HepG2 (cell line): ENCODE measurements around the gene SAP25. TPM values are rescaled to one million over a fixed set of nuclear protein-coding genes. Genes with fewer than 3 reads are reported as not detected.

Experiments used
- ETV5 ChIP-seq: IDR thresholded peaks from 2 replicates; pipeline ENCODE4 v1.6.1; 2018; ENCODE audit warnings: missing biosample characterization, missing genetic modification reagents, inconsistent platforms, borderline replicate concordance
- GPN1 ChIP-seq: sonication (generic); formaldehyde crosslinking; IDR thresholded peaks from 2 replicates; pipeline ENCODE4 v1.5.1; 2020; ENCODE audit warnings: missing genetic modification reagents, borderline replicate concordance
- LCORL ChIP-seq, 2 experiments: fragments of 450-650 bp in 1 of 2; sonication (generic) in 1 of 2; formaldehyde crosslinking in 1 of 2; IDR thresholded peaks; 2 replicates each; pipeline versions ENCODE4 v1.5.0 to v1.6.1; 2017 to 2020; ENCODE audit warnings: antibody characterized with exemption in 1 of 2, missing genetic modification reagents in 1 of 2
- RAD21 ChIP-seq: fragments of 450-650 bp; formaldehyde crosslinking; IDR thresholded peaks from 2 replicates; pipeline ENCODE4 v1.5.0; 2020; ENCODE audit warnings: mild to moderate bottlenecking
- SALL1 ChIP-seq: sonication (generic); formaldehyde crosslinking; IDR thresholded peaks from 2 replicates; pipeline ENCODE4 v1.8.0; 2022; ENCODE audit warnings: mild to moderate bottlenecking, missing genetic modification reagents
- SIN3A ChIP-seq: IDR thresholded peaks from 2 replicates; pipeline ENCODE4 v1.6.1; 2011; ENCODE audit warnings: low read depth, mild to moderate bottlenecking, control low read depth, low read length, borderline replicate concordance
- STAG1 ChIP-seq: sonication (generic); formaldehyde crosslinking; IDR thresholded peaks from 2 replicates; pipeline ENCODE4 v1.4.0; 2020; ENCODE audit warnings: missing genetic modification reagents
- STAT5B ChIP-seq: sonication (generic); formaldehyde crosslinking; IDR thresholded peaks from 2 replicates; pipeline ENCODE4 v1.4.0; 2020; ENCODE audit warnings: missing genetic modification reagents
- UBTF ChIP-seq: sonication (generic); formaldehyde crosslinking; IDR thresholded peaks from 2 replicates; pipeline ENCODE4 v1.4.0; 2020; ENCODE audit warnings: mild to moderate bottlenecking, missing genetic modification reagents
- ZNF292 ChIP-seq: sonication (generic); formaldehyde crosslinking; IDR thresholded peaks from 2 replicates; pipeline ENCODE4 v1.8.1; 2022; ENCODE audit warnings: mild to moderate bottlenecking, low read depth, missing genetic modification reagents, borderline replicate concordance
- ZNF383 ChIP-seq: sonication (generic); formaldehyde crosslinking; IDR thresholded peaks from 2 replicates; pipeline ENCODE4 v1.4.0; 2020; ENCODE audit warnings: missing genetic modification reagents, mild to moderate bottlenecking, borderline replicate concordance
- ZNF501 ChIP-seq: sonication (generic); formaldehyde crosslinking; IDR thresholded peaks from 2 replicates; pipeline ENCODE4 v1.5.1; 2020; ENCODE audit warnings: mild to moderate bottlenecking, moderate library complexity, missing genetic modification reagents
- ZNF687 ChIP-seq: sonication (generic); formaldehyde crosslinking; IDR thresholded peaks from 2 replicates; pipeline ENCODE4 v1.5.1; 2020; ENCODE audit warnings: mild to moderate bottlenecking, missing genetic modification reagents, moderate library complexity
- ZNF737 ChIP-seq: sonication (generic); formaldehyde crosslinking; IDR thresholded peaks from 2 replicates; pipeline ENCODE4 v1.5.0; 2020; ENCODE audit warnings: missing genetic modification reagents, mild to moderate bottlenecking, borderline replicate concordance
- polyA plus RNA-seq, 8 experiments: library from polyadenylated mRNA; depleted of rRNA in 3 of 8; stranded (reverse) in 7 of 8; unstranded in 1 of 8; fragments of >200 nt; fragmentation: Illumina TruSeq in 4 of 8; extraction: Trizol in 4 of 8; gene quantifications; 2 replicates each; pipeline versions ENCODE4 v1.2.1 to v1.2.3, GENCODE V29; 2011 to 2016; ENCODE audit warnings: low read depth in 4 of 8, missing spikeins in 1 of 8, mixed read lengths in 1 of 8; ENCODE audit not compliant: insufficient read depth in 1 of 8
- total RNA-seq, 5 experiments: library from RNA; depleted of rRNA; stranded (reverse); fragments of >200 nt; fragmentation: Illumina TruSeq; extraction: Trizol; gene quantifications; 2 replicates each; pipeline ENCODE4 v1.2.3, GENCODE V29; 2016; ENCODE audit warnings: low read depth in 1 of 5
- TF ChIP-seq, protein P1 (sequence below): sonication (generic); formaldehyde crosslinking; IDR thresholded peaks from 2 replicates; pipeline ENCODE4 v1.9.0; 2022; ENCODE audit warnings: missing genetic modification reagents, mild to moderate bottlenecking, borderline replicate concordance
- TF ChIP-seq, protein P2 (sequence below): sonication (generic); formaldehyde crosslinking; IDR thresholded peaks from 2 replicates; pipeline ENCODE4 v1.4.0; 2020; ENCODE audit warnings: missing genetic modification reagents, mild to moderate bottlenecking, borderline replicate concordance

Gene SAP25
- total and polyA plus RNA-seq, 2 of the 13 experiments (the other 11 are each of a cell fraction or from before 2014, with no cell fraction given): 0.15 to 0.20 TPM

DNA sequence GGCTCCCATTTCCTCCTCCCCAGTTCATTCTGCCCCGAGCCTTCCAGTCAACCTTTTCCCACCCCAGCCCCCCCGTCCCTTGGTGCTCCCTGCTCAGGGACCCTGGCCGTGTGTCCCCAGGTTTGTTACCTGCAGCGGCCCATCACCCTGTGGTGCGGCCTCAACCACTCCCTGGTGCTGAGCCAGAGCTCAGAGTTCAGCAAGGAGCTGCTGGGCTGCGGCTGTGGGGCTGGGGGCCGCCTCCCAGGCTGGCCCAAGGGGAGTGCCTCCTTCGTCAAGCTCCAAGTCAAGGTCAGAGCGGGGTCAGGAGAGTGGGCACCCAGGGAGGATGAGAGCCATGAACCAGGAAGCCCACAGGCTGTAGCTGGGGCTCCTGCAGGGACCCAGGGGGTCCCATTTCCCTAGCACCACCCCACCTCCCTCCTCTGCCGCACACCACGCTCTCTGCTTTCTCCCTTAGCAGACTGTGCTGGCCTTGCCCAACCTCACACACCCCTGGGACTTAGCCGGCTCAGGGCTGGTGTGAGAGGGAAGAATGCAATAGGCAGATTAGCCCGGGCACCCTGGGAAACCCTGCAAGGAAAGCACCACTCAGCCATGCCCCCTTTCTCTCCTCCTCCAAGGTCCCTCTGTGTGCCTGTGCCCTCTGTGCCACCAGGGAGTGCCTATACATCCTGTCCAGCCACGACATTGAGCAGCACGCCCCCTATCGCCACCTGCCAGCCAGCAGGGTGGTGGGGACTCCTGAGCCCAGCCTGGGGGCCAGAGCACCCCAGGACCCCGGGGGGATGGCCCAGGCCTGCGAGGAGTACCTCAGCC, 26.4 kb upstream of the SAP25 start (continued):
- TF ChIP-seq, protein P1, sequence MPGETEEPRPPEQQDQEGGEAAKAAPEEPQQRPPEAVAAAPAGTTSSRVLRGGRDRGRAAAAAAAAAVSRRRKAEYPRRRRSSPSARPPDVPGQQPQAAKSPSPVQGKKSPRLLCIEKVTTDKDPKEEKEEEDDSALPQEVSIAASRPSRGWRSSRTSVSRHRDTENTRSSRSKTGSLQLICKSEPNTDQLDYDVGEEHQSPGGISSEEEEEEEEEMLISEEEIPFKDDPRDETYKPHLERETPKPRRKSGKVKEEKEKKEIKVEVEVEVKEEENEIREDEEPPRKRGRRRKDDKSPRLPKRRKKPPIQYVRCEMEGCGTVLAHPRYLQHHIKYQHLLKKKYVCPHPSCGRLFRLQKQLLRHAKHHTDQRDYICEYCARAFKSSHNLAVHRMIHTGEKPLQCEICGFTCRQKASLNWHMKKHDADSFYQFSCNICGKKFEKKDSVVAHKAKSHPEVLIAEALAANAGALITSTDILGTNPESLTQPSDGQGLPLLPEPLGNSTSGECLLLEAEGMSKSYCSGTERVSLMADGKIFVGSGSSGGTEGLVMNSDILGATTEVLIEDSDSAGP (CRISPR knock-in tag): peak; percentile 20; the same call in 1 of the 2 replicates
- peak; percentile 41 for TF ChIP-seq STAG1 (CRISPR knock-in tag)
- no peak for TF ChIP-seq LCORL (IDR thresholded peaks at IDR 0.05)
- 0 out of 2 replicates have a peak, but pooled peaks have one; percentile 28 for TF ChIP-seq LCORL (CRISPR knock-in tag; IDR thresholded peaks at IDR 0.05)
- no peak for TF ChIP-seq ZNF292
- TF ChIP-seq UBTF (CRISPR knock-in tag): no peak
- peak; percentile 18; the same call in 1 of the 2 replicates for TF ChIP-seq SIN3A
- no peak for TF ChIP-seq ZNF383 (CRISPR knock-in tag)
- 0 out of 2 replicates have a peak, but pooled peaks have one; percentile 23 for TF ChIP-seq RAD21
- TF ChIP-seq ZNF737 (CRISPR knock-in tag): no peak
- TF ChIP-seq STAT5B: no peak
- TF ChIP-seq ETV5 (CRISPR knock-in tag): 0 out of 2 replicates have a peak, but pooled peaks have one; percentile 34
- TF ChIP-seq ZNF687 (CRISPR knock-in tag): peak; percentile 29; the same call in 1 of the 2 replicates
- 0 out of 2 replicates have a peak, but pooled peaks have one; percentile 10 for TF ChIP-seq SALL1 (CRISPR knock-in tag)
- TF ChIP-seq, protein P2, sequence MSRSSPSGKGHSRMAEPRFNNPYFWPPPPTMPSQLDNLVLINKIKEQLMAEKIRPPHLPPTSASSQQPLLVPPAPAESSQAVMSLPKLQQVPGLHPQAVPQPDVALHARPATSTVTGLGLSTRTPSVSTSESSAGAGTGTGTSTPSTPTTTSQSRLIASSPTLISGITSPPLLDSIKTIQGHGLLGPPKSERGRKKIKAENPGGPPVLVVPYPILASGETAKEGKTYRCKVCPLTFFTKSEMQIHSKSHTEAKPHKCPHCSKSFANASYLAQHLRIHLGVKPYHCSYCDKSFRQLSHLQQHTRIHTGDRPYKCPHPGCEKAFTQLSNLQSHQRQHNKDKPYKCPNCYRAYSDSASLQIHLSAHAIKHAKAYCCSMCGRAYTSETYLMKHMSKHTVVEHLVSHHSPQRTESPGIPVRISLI (CRISPR knock-in tag): no peak
- TF ChIP-seq GPN1 (CRISPR knock-in tag): no peak
- peak; percentile 48; the same call in 1 of the 2 replicates for TF ChIP-seq ZNF501 (CRISPR knock-in tag)
